Measurements from ENCODE around the gene DSP. TPM values are rescaled to one million over a fixed set of nuclear protein-coding genes. Genes with fewer than 3 reads are reported as not detected.

Gene DSP
- total and polyA plus RNA-seq, 2 experiments from 2014 or later: 73.7 to 156 TPM

- DNase-seq (ENCODE audit: low spot score): no peak
- Histone ChIP-seq H3K36me3 (replicated peaks; ENCODE audit: insufficient read depth, low read depth) (no peaks in the 10 kb centered on the region), H4K20me1 (ENCODE audit: insufficient read depth, poor library complexity, severe bottlenecking) (no peaks in the 10 kb centered on the region), H3K79me2 (no peaks in the 10 kb centered on the region), H3K4me2 (no peak overlapping the region), H3K27ac (no peak overlapping the region), H3K9me3 (ENCODE audit: low read depth) (no peaks in the 10 kb centered on the region), H2AFZ (no peak overlapping the region), H3K27me3 (no peaks in the 10 kb centered on the region), H3K9me2 (replicated peaks; ENCODE audit: insufficient read depth) (no peaks in the 10 kb centered on the region), H3K4me3 (no peak overlapping the region), H3K4me1 (ENCODE audit: insufficient read depth) (no peaks in the 10 kb centered on the region)
- TF ChIP-seq, protein P1, sequence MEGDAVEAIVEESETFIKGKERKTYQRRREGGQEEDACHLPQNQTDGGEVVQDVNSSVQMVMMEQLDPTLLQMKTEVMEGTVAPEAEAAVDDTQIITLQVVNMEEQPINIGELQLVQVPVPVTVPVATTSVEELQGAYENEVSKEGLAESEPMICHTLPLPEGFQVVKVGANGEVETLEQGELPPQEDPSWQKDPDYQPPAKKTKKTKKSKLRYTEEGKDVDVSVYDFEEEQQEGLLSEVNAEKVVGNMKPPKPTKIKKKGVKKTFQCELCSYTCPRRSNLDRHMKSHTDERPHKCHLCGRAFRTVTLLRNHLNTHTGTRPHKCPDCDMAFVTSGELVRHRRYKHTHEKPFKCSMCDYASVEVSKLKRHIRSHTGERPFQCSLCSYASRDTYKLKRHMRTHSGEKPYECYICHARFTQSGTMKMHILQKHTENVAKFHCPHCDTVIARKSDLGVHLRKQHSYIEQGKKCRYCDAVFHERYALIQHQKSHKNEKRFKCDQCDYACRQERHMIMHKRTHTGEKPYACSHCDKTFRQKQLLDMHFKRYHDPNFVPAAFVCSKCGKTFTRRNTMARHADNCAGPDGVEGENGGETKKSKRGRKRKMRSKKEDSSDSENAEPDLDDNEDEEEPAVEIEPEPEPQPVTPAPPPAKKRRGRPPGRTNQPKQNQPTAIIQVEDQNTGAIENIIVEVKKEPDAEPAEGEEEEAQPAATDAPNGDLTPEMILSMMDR (IDR thresholded peaks at IDR 0.05; ENCODE audit: poor library complexity): no peak
- TF ChIP-seq EZH2phosphoT487 (IDR thresholded peaks at IDR 0.05; ENCODE audit: low read depth, severe bottlenecking, unreplicated experiment) (no peak), EZH2 (IDR thresholded peaks at IDR 0.05; ENCODE audit: borderline replicate concordance) (no peak)
- 64% methylated on average over 2 of the region's 2 CpGs for WGBS (ENCODE audit: low lambda C conversion rate, missing lambda C conversion rate)
Observed at GRCh38 chr6:7523922-7524321, 17.5 kb upstream of the DSP start.

- TF ChIP-seq, protein P1 (IDR thresholded peaks at IDR 0.05; ENCODE audit: poor library complexity): no peak
- TF ChIP-seq EZH2 (IDR thresholded peaks at IDR 0.05; ENCODE audit: borderline replicate concordance) (no peak), EZH2phosphoT487 (IDR thresholded peaks at IDR 0.05; ENCODE audit: low read depth, severe bottlenecking, unreplicated experiment) (no peak)
- no peaks in the 10 kb centered on the region for H3K27me3 ChIP-seq
- H3K9me2 ChIP-seq (replicated peaks; ENCODE audit: insufficient read depth): no peaks in the 10 kb centered on the region
- H3K79me2 ChIP-seq: no peaks in the 10 kb centered on the region
- H3K4me3 ChIP-seq: no peak overlapping the region
- H4K20me1 ChIP-seq (ENCODE audit: insufficient read depth, poor library complexity, severe bottlenecking): no peaks in the 10 kb centered on the region
- H2AFZ ChIP-seq: no peak overlapping the region
- no peak overlapping the region for H3K4me2 ChIP-seq
- H3K36me3 ChIP-seq (replicated peaks; ENCODE audit: insufficient read depth, low read depth): no peaks in the 10 kb centered on the region
- no peaks in the 10 kb centered on the region for H3K9me3 ChIP-seq (ENCODE audit: low read depth)
- no peak overlapping the region for H3K27ac ChIP-seq
- 80% methylated on average over 11 of the region's 11 CpGs for WGBS (ENCODE audit: low lambda C conversion rate, missing lambda C conversion rate)
- H3K4me1 ChIP-seq (ENCODE audit: insufficient read depth): no peaks in the 10 kb centered on the region
- DNase-seq (ENCODE audit: low spot score): no peak
Observed at GRCh38 chr6:7526755-7527154, 14.7 kb upstream of the DSP start.

GRCh38 chr6:7528565-7528964, 12.9 kb upstream of the DSP start:
- no peak overlapping the region for H3K4me3 ChIP-seq
- H4K20me1 ChIP-seq (ENCODE audit: insufficient read depth, poor library complexity, severe bottlenecking): no peaks in the 10 kb centered on the region
- no peaks in the 10 kb centered on the region for H3K9me2 ChIP-seq (replicated peaks; ENCODE audit: insufficient read depth)
- TF ChIP-seq EZH2 (IDR thresholded peaks at IDR 0.05; ENCODE audit: borderline replicate concordance) (no peak), EZH2phosphoT487 (IDR thresholded peaks at IDR 0.05; ENCODE audit: low read depth, severe bottlenecking, unreplicated experiment) (no peak)
- TF ChIP-seq, protein P1 (IDR thresholded peaks at IDR 0.05; ENCODE audit: poor library complexity): no peak
- H3K79me2 ChIP-seq: no peaks in the 10 kb centered on the region
- 74% methylated on average over 5 of the region's 5 CpGs for WGBS (ENCODE audit: low lambda C conversion rate, missing lambda C conversion rate)
- no peak overlapping the region for H2AFZ ChIP-seq
- H3K4me1 ChIP-seq (ENCODE audit: insufficient read depth): no peaks in the 10 kb centered on the region
- H3K36me3 ChIP-seq (replicated peaks; ENCODE audit: insufficient read depth, low read depth): no peaks in the 10 kb centered on the region
- no peaks in the 10 kb centered on the region for H3K9me3 ChIP-seq (ENCODE audit: low read depth)
- DNase-seq (ENCODE audit: low spot score): no peak
- H3K27me3 ChIP-seq: no peaks in the 10 kb centered on the region
- H3K27ac ChIP-seq: no peak overlapping the region
- H3K4me2 ChIP-seq: no peak overlapping the region

DNA sequence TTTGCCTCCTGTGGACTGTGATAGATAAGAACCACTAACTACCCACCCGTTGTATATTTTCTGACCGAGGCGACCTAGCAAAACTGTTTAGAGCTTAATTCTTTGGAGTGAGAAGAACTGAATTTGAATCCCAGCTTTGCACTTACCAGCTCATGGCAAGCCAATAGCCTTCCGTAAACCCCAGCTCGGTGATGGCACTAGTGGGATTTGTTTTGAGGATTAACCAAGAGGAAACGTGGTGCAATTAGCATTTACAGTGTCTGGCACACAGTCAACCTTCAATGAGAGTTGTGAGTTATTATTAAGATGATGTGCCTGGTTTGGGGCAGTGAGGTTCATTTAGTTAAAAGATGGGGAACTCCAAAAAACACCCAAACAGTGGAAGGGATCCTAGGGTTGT, 12.3 kb upstream of the DSP start:
- H3K79me2 ChIP-seq: no peaks in the 10 kb centered on the region
- H2AFZ ChIP-seq: no peak overlapping the region
- no peak for DNase-seq (ENCODE audit: low spot score)
- H3K4me1 ChIP-seq (ENCODE audit: insufficient read depth): no peaks in the 10 kb centered on the region
- no peaks in the 10 kb centered on the region for H3K9me2 ChIP-seq (replicated peaks; ENCODE audit: insufficient read depth)
- H3K27ac ChIP-seq: no peak overlapping the region
- H3K4me3 ChIP-seq: no peak overlapping the region
- H3K9me3 ChIP-seq (ENCODE audit: low read depth): no peaks in the 10 kb centered on the region
- no peak overlapping the region for H3K4me2 ChIP-seq
- 62% methylated on average over 6 of the region's 6 CpGs for WGBS (ENCODE audit: low lambda C conversion rate, missing lambda C conversion rate)
- no peaks in the 10 kb centered on the region for H3K36me3 ChIP-seq (replicated peaks; ENCODE audit: insufficient read depth, low read depth)
- TF ChIP-seq EZH2 (IDR thresholded peaks at IDR 0.05; ENCODE audit: borderline replicate concordance): no peak
- no peak for TF ChIP-seq EZH2phosphoT487 (IDR thresholded peaks at IDR 0.05; ENCODE audit: low read depth, severe bottlenecking, unreplicated experiment)
- TF ChIP-seq, protein P1 (IDR thresholded peaks at IDR 0.05; ENCODE audit: poor library complexity): no peak
- H4K20me1 ChIP-seq (ENCODE audit: insufficient read depth, poor library complexity, severe bottlenecking): no peaks in the 10 kb centered on the region
- H3K27me3 ChIP-seq: no peaks in the 10 kb centered on the region

Data from hepatocyte (in vitro differentiated cells).